Measurements from ENCODE around the gene OSBPL10. TPM values are rescaled to one million over a fixed set of nuclear protein-coding genes. Genes with fewer than 3 reads are reported as not detected.
A peak's percentile ranks its signal among the peaks of the same experiment; 100 is the strongest.

Gene OSBPL10
- total RNA-seq, 2 donors from 2014 or later: 23.8 to 33.6 TPM

DNA sequence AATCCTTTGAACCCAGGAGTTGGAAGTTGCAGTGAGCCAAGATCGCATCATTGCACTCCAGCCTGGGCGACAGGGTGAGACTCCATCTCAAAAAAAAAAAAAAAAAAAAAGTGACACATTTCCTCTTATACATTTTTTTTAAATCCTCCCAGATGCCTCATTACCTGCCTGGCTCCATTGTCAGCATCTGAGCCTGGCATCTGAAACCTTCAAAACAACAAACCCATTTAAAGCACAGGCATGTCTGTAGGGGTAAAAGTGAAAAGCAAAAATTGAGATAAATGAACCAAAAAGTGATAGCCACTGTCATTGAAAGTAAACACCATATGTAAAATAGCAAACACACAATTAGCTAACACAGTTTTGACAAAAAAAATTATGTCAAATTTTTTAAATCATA lies 38.6 kb downstream of the OSBPL10 start:
- Mint-ChIP-seq H3K4me3 (peak overlapping the region; percentile 44), H3K36me3 (ENCODE audit: low read depth) (no peaks in the 10 kb centered on the region), H3K9me3 (no peaks in the 10 kb centered on the region), H3K4me1 (peaks cover 17% of the 10 kb centered on the region), H3K27me3 (ENCODE audit: insufficient read depth) (no peaks in the 10 kb centered on the region), H3K27ac (no peak overlapping the region)
- no peak overlapping the region for H3K27ac ChIP-seq (ENCODE audit: low read depth, low read length)
- H3K36me3 ChIP-seq (ENCODE audit: control insufficient read depth, insufficient read depth, low read length): no peaks in the 10 kb centered on the region
- no peaks in the 10 kb centered on the region for H3K27me3 ChIP-seq (ENCODE audit: control insufficient read depth, insufficient read depth, low read length, poor library complexity, severe bottlenecking)
- no peak for DNase-seq
- WGBS, 2 experiments (ENCODE audit: insufficient coverage in 1 of 2, insufficient read length in 1 of 2): 100% methylated on average over 2 of the region's 2 CpGs
- no peak overlapping the region for H3K4me3 ChIP-seq (ENCODE audit: low read length)
- H3K9me3 ChIP-seq (ENCODE audit: control insufficient read depth, low read length): no peaks in the 10 kb centered on the region
- TF ChIP-seq, protein P1, sequence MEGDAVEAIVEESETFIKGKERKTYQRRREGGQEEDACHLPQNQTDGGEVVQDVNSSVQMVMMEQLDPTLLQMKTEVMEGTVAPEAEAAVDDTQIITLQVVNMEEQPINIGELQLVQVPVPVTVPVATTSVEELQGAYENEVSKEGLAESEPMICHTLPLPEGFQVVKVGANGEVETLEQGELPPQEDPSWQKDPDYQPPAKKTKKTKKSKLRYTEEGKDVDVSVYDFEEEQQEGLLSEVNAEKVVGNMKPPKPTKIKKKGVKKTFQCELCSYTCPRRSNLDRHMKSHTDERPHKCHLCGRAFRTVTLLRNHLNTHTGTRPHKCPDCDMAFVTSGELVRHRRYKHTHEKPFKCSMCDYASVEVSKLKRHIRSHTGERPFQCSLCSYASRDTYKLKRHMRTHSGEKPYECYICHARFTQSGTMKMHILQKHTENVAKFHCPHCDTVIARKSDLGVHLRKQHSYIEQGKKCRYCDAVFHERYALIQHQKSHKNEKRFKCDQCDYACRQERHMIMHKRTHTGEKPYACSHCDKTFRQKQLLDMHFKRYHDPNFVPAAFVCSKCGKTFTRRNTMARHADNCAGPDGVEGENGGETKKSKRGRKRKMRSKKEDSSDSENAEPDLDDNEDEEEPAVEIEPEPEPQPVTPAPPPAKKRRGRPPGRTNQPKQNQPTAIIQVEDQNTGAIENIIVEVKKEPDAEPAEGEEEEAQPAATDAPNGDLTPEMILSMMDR (conservative IDR thresholded peaks at IDR 0.05): no peak
- no peak overlapping the region for H3K9ac ChIP-seq (ENCODE audit: extremely low read depth, low read length, poor library complexity, severe bottlenecking)
- H3K4me1 ChIP-seq (ENCODE audit: control insufficient read depth, insufficient read depth, low read length): no peaks in the 10 kb centered on the region

DNA sequence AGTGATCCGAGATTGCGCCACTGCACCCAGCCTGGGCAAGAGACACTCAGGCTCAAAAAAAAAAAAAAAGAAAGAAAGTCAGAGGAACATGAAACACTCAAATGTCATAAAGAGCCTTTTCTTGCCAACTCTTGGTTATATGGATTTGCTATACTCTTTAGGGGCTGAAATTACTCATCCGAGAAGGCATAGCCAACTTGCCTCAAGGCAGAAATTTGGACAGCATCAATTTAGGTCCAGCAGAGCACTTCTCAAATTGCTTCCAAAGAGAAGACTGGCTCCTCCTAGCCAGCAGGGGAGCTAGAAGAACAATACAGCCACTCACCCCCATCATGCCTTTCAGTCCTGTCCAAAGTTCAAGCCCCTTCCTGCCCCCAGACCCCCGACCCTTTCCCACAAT lies 43.8 kb downstream of the OSBPL10 start:
- H3K4me1 ChIP-seq (ENCODE audit: control insufficient read depth, insufficient read depth, low read length): peaks cover 3% of the 10 kb centered on the region
- H3K27me3 ChIP-seq (ENCODE audit: control insufficient read depth, insufficient read depth, low read length, poor library complexity, severe bottlenecking): no peaks in the 10 kb centered on the region
- H3K9ac ChIP-seq (ENCODE audit: extremely low read depth, low read length, poor library complexity, severe bottlenecking): no peak overlapping the region
- Mint-ChIP-seq H3K9me3 (no peaks in the 10 kb centered on the region), H3K4me1 (peaks cover 40% of the 10 kb centered on the region), H3K27me3 (ENCODE audit: insufficient read depth) (no peaks in the 10 kb centered on the region), H3K27ac (no peak overlapping the region), H3K36me3 (ENCODE audit: low read depth) (no peaks in the 10 kb centered on the region), H3K4me3 (no peak overlapping the region)
- H3K36me3 ChIP-seq (ENCODE audit: control insufficient read depth, insufficient read depth, low read length): no peaks in the 10 kb centered on the region
- H3K9me3 ChIP-seq (ENCODE audit: control insufficient read depth, low read length): no peaks in the 10 kb centered on the region
- H3K27ac ChIP-seq (ENCODE audit: low read depth, low read length): no peak overlapping the region
- no peak overlapping the region for H3K4me3 ChIP-seq (ENCODE audit: low read length)
- TF ChIP-seq, protein P1 (conservative IDR thresholded peaks at IDR 0.05): no peak
- 81 to 84% methylated on average over 4 of the region's 4 CpGs for WGBS, 2 experiments (ENCODE audit: insufficient coverage in 1 of 2, insufficient read length in 1 of 2)
- DNase-seq: no peak

DNA sequence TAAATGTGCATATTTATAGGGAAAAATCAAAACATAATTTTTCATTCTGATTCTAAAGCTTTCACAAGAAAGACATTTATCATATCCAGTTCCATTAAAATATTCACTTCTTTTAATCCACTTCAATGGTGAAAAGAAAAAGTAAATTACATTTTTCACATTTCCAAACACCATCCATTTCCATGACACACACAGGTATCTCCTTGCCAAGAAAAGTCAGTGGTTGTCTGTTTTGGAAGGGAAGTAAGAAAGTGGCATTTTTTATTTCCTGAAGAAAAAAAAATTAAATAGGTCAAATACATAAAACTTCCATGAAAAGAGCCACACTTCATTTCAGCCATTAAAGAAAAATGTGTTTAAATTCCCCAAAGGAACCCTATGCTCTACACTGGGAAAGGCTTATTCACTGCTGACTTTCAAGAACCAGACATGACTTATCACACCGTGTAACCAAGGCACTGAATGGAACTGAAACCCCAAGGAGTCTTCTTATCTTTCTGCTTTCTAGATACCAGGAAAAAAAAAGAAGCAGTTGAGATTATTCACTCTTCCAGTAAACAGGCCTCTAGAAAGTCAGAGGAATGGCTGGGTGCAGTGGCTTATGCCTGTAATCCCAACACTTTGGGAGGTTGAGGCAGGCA lies 44.5 kb downstream of the OSBPL10 start:
- Histone ChIP-seq H3K27ac (ENCODE audit: low read depth, low read length) (no peak overlapping the region), H3K27me3 (ENCODE audit: control insufficient read depth, insufficient read depth, low read length, poor library complexity, severe bottlenecking) (no peaks in the 10 kb centered on the region), H3K4me3 (ENCODE audit: low read length) (no peak overlapping the region), H3K4me1 (ENCODE audit: control insufficient read depth, insufficient read depth, low read length) (peaks cover 3% of the 10 kb centered on the region), H3K36me3 (ENCODE audit: control insufficient read depth, insufficient read depth, low read length) (no peaks in the 10 kb centered on the region), H3K9me3 (ENCODE audit: control insufficient read depth, low read length) (no peaks in the 10 kb centered on the region), H3K9ac (ENCODE audit: extremely low read depth, low read length, poor library complexity, severe bottlenecking) (no peak overlapping the region)
- H3K4me3 Mint-ChIP-seq: no peak overlapping the region
- H3K36me3 Mint-ChIP-seq (ENCODE audit: low read depth): no peaks in the 10 kb centered on the region
- no peaks in the 10 kb centered on the region for H3K9me3 Mint-ChIP-seq
- TF ChIP-seq, protein P1 (conservative IDR thresholded peaks at IDR 0.05): no peak
- no peak overlapping the region for H3K27ac Mint-ChIP-seq
- H3K27me3 Mint-ChIP-seq (ENCODE audit: insufficient read depth): no peaks in the 10 kb centered on the region
- 38 to 67% methylated on average over 1 of the region's 1 CpG for WGBS, 2 experiments (ENCODE audit: insufficient coverage in 1 of 2, insufficient read length in 1 of 2)
- H3K4me1 Mint-ChIP-seq: peaks cover 36% of the 10 kb centered on the region
- no peak for DNase-seq
